Neutrophil (primary cell): ENCODE data around the gene NSG1.

Experiments
- H3K27ac ChIP-seq: fragments of 200-600 bp; sonication (generic); 2 replicates; pipeline ENCODE4 v1.5.1; 2016; ENCODE audit warnings: mild to moderate bottlenecking, moderate library complexity
- H3K27me3 ChIP-seq: fragments of 200-600 bp; sonication (generic); 2 replicates; pipeline ENCODE4 v1.6.0; 2016; ENCODE audit warnings: mild to moderate bottlenecking
- H3K36me3 ChIP-seq: fragments of 200-600 bp; sonication (generic); 2 replicates; pipeline ENCODE4 v1.5.1; 2017
- H3K4me1 ChIP-seq, 2 experiments: fragments of 200-600 bp in 1 of 2; sonication (generic) in 1 of 2; 1 replicate in 1 of 2; 2 replicates in 1 of 2; pipeline versions ENCODE4 v1.5.1 to v1.6.1; 2013 to 2016; ENCODE audit warnings: low read depth in 1 of 2, low read length in 1 of 2, mild to moderate bottlenecking in 1 of 2, moderate library complexity in 1 of 2; ENCODE audit not compliant: control insufficient read depth in 1 of 2, insufficient read depth in 1 of 2
- H3K4me3 ChIP-seq, 2 experiments: fragments of 200-600 bp in 1 of 2; sonication (generic) in 1 of 2; 1 replicate in 1 of 2; 2 replicates in 1 of 2; pipeline ENCODE4 v1.5.1; 2013 to 2016; ENCODE audit warnings: low read depth in 1 of 2, low read length in 1 of 2, mild to moderate bottlenecking in 1 of 2, moderate library complexity in 1 of 2
- H3K9me3 ChIP-seq: fragments of 200-600 bp; sonication (generic); 2 replicates; pipeline ENCODE4 v1.5.1; 2016
- CTCF ChIP-seq: fragments of 200-600 bp; sonication (generic); IDR thresholded peaks from 2 replicates; pipeline ENCODE4 v1.5.1; 2016; ENCODE audit warnings: antibody characterized with exemption

The NSG1 gene

GRCh38 chr4:4386296-4386735 lies 586 bp upstream of the NSG1 start:
- Histone ChIP-seq H3K27me3 (peaks cover 96% of the 10 kb centered on the region), H3K36me3 (no peaks in the 10 kb centered on the region), H3K9me3 (no peaks in the 10 kb centered on the region), H3K4me1 (no peaks in the 10 kb centered on the region), H3K27ac (no peak overlapping the region), H3K4me3 (no peak overlapping the region)
- TF ChIP-seq CTCF, result no peak

- Histone ChIP-seq H3K27ac (no peak overlapping the region), H3K4me3 (no peak overlapping the region), H3K9me3 (no peaks in the 10 kb centered on the region), H3K27me3 (peaks cover 90% of the 10 kb centered on the region), H3K36me3 (no peaks in the 10 kb centered on the region), H3K4me1 (no peaks in the 10 kb centered on the region)
- no peak for TF ChIP-seq CTCF
Observed at GRCh38 chr4:4387531-4388310, 819 bp downstream of the NSG1 start.

- no peaks in the 10 kb centered on the region for H3K36me3 ChIP-seq
- no peak overlapping the region for H3K4me3 ChIP-seq
- no peak overlapping the region for H3K27ac ChIP-seq
- H3K27me3 ChIP-seq, result peaks cover 85% of the 10 kb centered on the region
- no peaks in the 10 kb centered on the region for H3K4me1 ChIP-seq
- no peak for TF ChIP-seq CTCF
- no peaks in the 10 kb centered on the region for H3K9me3 ChIP-seq
Observed at GRCh38 chr4:4388311-4388790, 1.4 kb downstream of the NSG1 start.

- no peaks in the 10 kb centered on the region for H3K36me3 ChIP-seq
- H3K27ac ChIP-seq, result no peak overlapping the region
- H3K9me3 ChIP-seq, result no peaks in the 10 kb centered on the region
- H3K27me3 ChIP-seq, result peaks cover 85% of the 10 kb centered on the region
- TF ChIP-seq CTCF, result no peak
- H3K4me3 ChIP-seq, result no peak overlapping the region
- no peaks in the 10 kb centered on the region for H3K4me1 ChIP-seq
Observed at GRCh38 chr4:4388836-4389575, 2.1 kb downstream of the NSG1 start.

GRCh38 chr4:4390046-4390445 lies 3.1 kb downstream of the NSG1 start:
- Histone ChIP-seq H3K27ac (no peak overlapping the region), H3K9me3 (no peaks in the 10 kb centered on the region), H3K4me1 (no peaks in the 10 kb centered on the region), H3K4me3 (no peak overlapping the region), H3K27me3 (peaks cover 85% of the 10 kb centered on the region), H3K36me3 (no peaks in the 10 kb centered on the region)
- TF ChIP-seq CTCF, result no peak
